HS-27A (cell line): Measurements from ENCODE around the gene PRXL2A.
"Not testable (repeated sequence)": the region's sequence is repeated elsewhere in the genome, so short reads cannot be mapped to it uniquely, and the experiment has no call there.

Experiments
- DNase-seq: peaks from one replicate; pipeline ENCODE4 v3.0.0-alpha.2; 2012; ENCODE audit warnings: low read depth, missing footprints

PRXL2A gene

DNA sequence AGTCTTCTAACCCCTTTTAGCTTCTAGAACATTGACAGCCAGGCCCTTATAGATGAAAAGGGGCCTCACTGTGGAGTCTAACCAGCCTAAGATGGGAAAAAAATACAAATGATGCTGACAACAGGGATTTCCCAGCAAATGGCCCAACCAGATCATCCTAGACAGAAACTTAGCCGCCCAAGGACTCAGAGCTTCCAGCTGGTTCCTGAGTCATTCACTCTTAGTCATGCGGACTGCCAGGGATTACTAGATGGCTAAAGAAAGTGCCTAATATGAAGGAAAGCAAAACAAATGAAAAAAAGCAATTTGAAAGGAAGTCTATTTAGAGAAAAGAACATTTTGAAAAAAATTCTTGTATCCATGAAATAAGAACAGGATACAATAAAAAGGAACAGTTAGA lies 69.5 kb downstream of the PRXL2A start:
- DNase-seq = no peak

DNA sequence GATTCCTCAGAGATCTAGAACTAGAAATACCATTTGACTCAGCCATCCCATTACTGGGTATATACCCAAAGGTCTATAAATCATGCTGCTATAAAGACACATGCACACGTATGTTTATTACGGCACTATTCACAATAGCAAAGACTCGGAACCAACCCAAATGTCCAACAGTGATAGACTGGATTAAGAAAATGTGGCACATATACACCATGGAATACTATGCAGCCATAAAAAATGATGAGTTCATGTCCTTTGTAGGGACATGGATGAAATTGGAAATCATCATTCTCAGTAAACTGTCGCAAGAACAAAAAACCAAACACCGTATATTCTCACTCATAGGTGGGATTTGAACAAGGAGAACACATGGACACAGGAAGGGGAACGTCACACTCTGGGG lies 72.0 kb downstream of the PRXL2A start:
- not testable (repeated sequence) for DNase-seq

- DNase-seq = no peak
These were observed 72.5 kb downstream of the PRXL2A start for GRCh38 chr10:80480852-80481251.

DNA sequence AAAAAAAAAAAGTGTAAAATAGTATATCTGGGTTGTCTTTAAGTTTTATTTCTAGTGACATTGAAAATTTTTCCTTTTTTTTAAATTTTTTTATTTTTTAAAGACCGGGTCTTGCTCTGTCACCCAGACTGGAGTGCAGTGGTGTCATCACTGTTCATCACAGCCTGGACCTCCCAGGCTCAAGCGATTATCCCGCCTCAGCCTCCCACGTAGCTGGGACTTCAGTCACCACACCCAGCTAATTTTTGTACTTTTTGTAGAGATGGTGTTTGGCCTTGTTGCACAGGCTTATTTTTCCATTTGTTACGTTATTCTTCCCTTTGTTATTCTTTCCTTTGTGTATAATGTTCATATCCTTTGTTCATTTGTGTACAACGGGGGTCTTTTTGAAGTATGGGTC lies 75.9 kb downstream of the PRXL2A start:
- no peak for DNase-seq

DNA sequence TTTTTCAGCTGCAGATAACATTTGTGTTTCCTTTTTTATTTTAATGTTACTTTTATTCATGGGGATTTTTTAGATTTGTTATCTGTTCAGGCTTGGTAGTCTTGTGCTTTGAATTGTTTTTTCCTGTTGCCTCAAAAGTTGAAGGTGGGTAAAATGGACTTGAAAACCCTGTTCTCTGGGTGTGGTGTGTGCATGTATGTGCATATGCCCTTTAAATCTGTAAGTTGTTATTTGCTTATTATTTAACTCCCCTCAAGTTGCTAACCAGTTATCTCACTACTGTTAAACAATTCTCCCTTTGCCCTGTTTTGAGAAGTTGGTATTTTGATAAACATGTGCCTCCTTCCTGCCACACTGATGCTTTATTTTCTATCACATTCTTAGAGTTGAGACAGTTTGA lies 76.3 kb downstream of the PRXL2A start:
- DNase-seq = no peak

DNA sequence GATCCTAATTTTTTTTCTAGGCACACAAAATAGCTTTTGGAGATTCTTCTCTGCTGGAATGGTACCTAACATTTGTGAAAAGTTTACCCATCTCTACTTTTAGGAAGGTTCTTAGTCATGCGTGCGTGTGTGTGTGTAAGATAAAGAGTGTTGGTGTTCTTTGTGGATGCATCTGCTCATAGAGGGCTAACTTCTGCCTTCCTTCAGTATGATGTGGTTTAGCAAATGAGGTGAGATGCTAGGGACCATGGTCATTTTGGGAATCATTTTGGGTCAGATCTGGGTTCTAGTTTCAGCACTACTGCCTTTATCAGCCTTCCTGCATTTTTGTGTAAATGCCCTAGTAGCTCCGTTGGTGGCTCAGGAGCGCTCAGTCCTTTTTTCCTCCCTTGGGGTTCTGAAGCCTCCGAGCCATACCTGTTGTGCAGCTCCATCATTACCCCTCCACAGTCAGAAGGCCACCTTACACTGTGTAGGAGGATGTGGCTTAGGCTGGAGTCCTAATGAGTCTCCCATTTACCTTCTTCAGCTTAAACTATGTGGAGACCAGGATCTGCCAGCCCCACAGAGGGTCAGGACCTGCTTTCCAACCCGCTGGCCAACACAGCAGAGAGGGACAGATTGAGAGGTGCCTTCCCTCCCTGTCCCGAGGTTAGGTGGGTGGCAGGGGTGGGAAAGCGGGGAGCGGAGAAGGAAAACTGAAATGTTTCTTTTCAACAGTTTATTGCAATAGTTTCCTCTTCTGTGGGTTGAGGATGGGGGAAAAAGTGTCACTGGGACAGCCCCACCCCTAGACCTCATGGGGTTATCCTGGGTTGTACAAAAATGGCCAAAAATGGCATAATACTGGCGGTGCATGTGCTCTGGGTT lies 77.0 kb downstream of the PRXL2A start:
- no peak for DNase-seq

- no peak for DNase-seq
These were observed 77.8 kb downstream of the PRXL2A start for GRCh38 chr10:80485946-80486764.
